Measurements from ENCODE around the gene NTHL1. TPM values are rescaled to one million over a fixed set of nuclear protein-coding genes. Genes with fewer than 3 reads are reported as not detected.

NTHL1 gene
- total RNA-seq, 1 experiment from 2014 or later = 52.0 TPM

GRCh38 chr16:2084895-2085625 lies 37.4 kb upstream of the NTHL1 start:
- H3K4me1 ChIP-seq (ENCODE audit: insufficient read depth, low read length) = no peaks in the 10 kb centered on the region
- H2BK15ac ChIP-seq (ENCODE audit: low read depth, low read length) = no peak overlapping the region
- H3K27me3 ChIP-seq (ENCODE audit: insufficient read depth, low read length) = no peaks in the 10 kb centered on the region
- H3K4me1 Mint-ChIP-seq = no peaks in the 10 kb centered on the region
- no peak for DNase-seq
- H3K9me3 Mint-ChIP-seq = no peaks in the 10 kb centered on the region
- no peak overlapping the region for H2BK5ac ChIP-seq (ENCODE audit: insufficient read length, low read length)
- no CpG with 5 or more reads among the region's 29 CpGs for WGBS (ENCODE audit: extremely low coverage, insufficient read length, low lambda C conversion rate)
- H3K56ac ChIP-seq (ENCODE audit: insufficient read length, low read depth, low read length) = no peak overlapping the region
- no peaks in the 10 kb centered on the region for H3K79me2 ChIP-seq (ENCODE audit: insufficient read depth, low read length)
- H4K5ac ChIP-seq (ENCODE audit: insufficient read length, low read depth, low read length) = no peak overlapping the region
- H3K4ac ChIP-seq (ENCODE audit: low read depth, low read length) = no peak overlapping the region
- H3K9me3 ChIP-seq (ENCODE audit: control insufficient read depth, low read depth, low read length) = no peaks in the 10 kb centered on the region
- H3K4me3 Mint-ChIP-seq = no peak overlapping the region
- H3K9ac ChIP-seq (ENCODE audit: extremely low read depth, insufficient read length, low read length) = no peak overlapping the region
- no peak overlapping the region for H3T11ph ChIP-seq (ENCODE audit: low read length)
- no peak overlapping the region for H4K8ac ChIP-seq (replicated peaks; ENCODE audit: insufficient read length, low read depth, low read length)
- peaks cover 0 to 27% (median 20%) of the 10 kb centered on the region in 3 experiments; a peak in 6 of 7 replicates for H3K36me3 Mint-ChIP-seq (ENCODE audit: insufficient read depth in 1 of 3, low read depth in 3 of 3)
- no peak overlapping the region for H4K91ac ChIP-seq (ENCODE audit: insufficient read length, low read depth, low read length)
- TF ChIP-seq, protein P1, sequence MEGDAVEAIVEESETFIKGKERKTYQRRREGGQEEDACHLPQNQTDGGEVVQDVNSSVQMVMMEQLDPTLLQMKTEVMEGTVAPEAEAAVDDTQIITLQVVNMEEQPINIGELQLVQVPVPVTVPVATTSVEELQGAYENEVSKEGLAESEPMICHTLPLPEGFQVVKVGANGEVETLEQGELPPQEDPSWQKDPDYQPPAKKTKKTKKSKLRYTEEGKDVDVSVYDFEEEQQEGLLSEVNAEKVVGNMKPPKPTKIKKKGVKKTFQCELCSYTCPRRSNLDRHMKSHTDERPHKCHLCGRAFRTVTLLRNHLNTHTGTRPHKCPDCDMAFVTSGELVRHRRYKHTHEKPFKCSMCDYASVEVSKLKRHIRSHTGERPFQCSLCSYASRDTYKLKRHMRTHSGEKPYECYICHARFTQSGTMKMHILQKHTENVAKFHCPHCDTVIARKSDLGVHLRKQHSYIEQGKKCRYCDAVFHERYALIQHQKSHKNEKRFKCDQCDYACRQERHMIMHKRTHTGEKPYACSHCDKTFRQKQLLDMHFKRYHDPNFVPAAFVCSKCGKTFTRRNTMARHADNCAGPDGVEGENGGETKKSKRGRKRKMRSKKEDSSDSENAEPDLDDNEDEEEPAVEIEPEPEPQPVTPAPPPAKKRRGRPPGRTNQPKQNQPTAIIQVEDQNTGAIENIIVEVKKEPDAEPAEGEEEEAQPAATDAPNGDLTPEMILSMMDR (conservative IDR thresholded peaks at IDR 0.05) = no peak
- no peaks in the 10 kb centered on the region for H4K20me1 ChIP-seq (ENCODE audit: control insufficient read depth, insufficient read depth, insufficient read length)
- no peak overlapping the region; a peak in 2 of 7 replicates for H3K27ac Mint-ChIP-seq
- no peaks in the 10 kb centered on the region for H3K79me1 ChIP-seq (ENCODE audit: insufficient read depth, low read depth, low read length, poor library complexity, severe bottlenecking)
- H3K4me2 ChIP-seq (ENCODE audit: insufficient read depth, insufficient read length, low read length) = no peak overlapping the region
- no peak overlapping the region for H2BK20ac ChIP-seq (ENCODE audit: low read depth, low read length, poor library complexity, severe bottlenecking)
- no peak overlapping the region for H2AFZ ChIP-seq (ENCODE audit: low read length)
- H3K14ac ChIP-seq (ENCODE audit: insufficient read depth, low read length) = no peak overlapping the region
- H3K18ac ChIP-seq (ENCODE audit: insufficient read length, low read depth, low read length) = no peak overlapping the region
- no peak overlapping the region for H2BK120ac ChIP-seq (ENCODE audit: low read depth, low read length, poor library complexity, severe bottlenecking)
- H3K23ac ChIP-seq (ENCODE audit: insufficient read length, low read depth, low read length) = no peak overlapping the region
- no peaks in the 10 kb centered on the region for H3K23me2 ChIP-seq (ENCODE audit: insufficient read length, low read depth, low read length, poor library complexity, severe bottlenecking)
- no peak overlapping the region for H2BK12ac ChIP-seq (ENCODE audit: insufficient read length, low read depth, low read length)
- H2AK5ac ChIP-seq (ENCODE audit: insufficient read length, low read length) = no peak overlapping the region
- H3K27ac ChIP-seq (ENCODE audit: insufficient read length, low read depth, low read length) = no peak overlapping the region
- H3K27me3 Mint-ChIP-seq (ENCODE audit: low read depth) = no peaks in the 10 kb centered on the region
